Neural cell (in vitro differentiated cells): Measurements from ENCODE around the gene ZNF460.

Experiments used
- EP300 ChIP-seq: fragments of 450-650 bp; conservative IDR thresholded peaks from 2 replicates; pipeline ENCODE4 v1.6.1; 2014; ENCODE audit warnings: antibody characterized with exemption, mild to moderate bottlenecking, moderate library complexity; ENCODE audit not compliant: poor library complexity, severe bottlenecking
- EZH2 ChIP-seq: fragments of 200-600, 300-800 bp; shearing (Covaris generic), sonication (generic); IDR thresholded peaks from 2 replicates; pipeline ENCODE4 v1.6.1; 2014; ENCODE audit warnings: antibody characterized with exemption, low read length, borderline replicate concordance, mild to moderate bottlenecking; ENCODE audit not compliant: insufficient read depth, poor library complexity, severe bottlenecking
- MXI1 ChIP-seq: fragments of 450-650 bp; conservative IDR thresholded peaks from 2 replicates; pipeline ENCODE4 v1.6.1; 2014; ENCODE audit warnings: antibody characterized with exemption, mild to moderate bottlenecking; ENCODE audit not compliant: poor library complexity, severe bottlenecking
- POLR2AphosphoS5 ChIP-seq: IDR thresholded peaks from 2 replicates; pipeline ENCODE4 v1.6.1; 2012
- RAD21 ChIP-seq: fragments of 450-650 bp; conservative IDR thresholded peaks from 2 replicates; pipeline ENCODE4 v1.6.1; 2014; ENCODE audit warnings: antibody characterized with exemption, mild to moderate bottlenecking, moderate library complexity
- SMC3 ChIP-seq: fragments of 450-650 bp; conservative IDR thresholded peaks from 2 replicates; pipeline ENCODE4 v1.6.1; 2014; ENCODE audit warnings: antibody characterized with exemption, mild to moderate bottlenecking, moderate library complexity; ENCODE audit not compliant: poor library complexity
- TAF1 ChIP-seq: IDR thresholded peaks from 2 replicates; pipeline ENCODE4 v1.6.1; 2012; ENCODE audit warnings: low read depth
- TF ChIP-seq, protein P1 (sequence below): fragments of 450-650 bp; IDR thresholded peaks from 2 replicates; pipeline ENCODE4 v1.5.1; 2014; ENCODE audit warnings: antibody characterized with exemption, mild to moderate bottlenecking, moderate library complexity; ENCODE audit not compliant: poor library complexity, severe bottlenecking
- TF ChIP-seq, protein P2 (sequence below): IDR thresholded peaks from 2 replicates; pipeline ENCODE4 v1.6.1; 2012; ENCODE audit warnings: borderline replicate concordance

DNA sequence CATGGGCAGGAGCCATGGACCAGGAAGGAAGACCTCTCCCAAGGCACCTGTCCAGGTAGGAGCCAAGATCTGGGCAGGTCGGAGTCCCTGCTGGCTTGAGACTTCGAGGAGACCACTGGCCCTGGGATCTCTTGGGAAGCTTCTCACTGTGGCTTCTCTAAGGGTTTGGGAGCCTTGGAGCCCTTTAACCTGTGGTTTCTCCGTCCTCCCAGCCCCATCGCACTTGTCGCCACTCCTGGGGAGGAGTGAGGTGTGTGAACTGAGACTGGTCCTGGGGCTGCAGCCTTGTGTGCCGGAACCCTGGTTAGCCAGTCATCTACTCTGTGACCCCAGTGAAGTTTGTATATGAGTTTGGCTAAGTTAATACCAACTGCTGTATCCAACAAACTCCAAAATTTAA lies 31.6 kb upstream of the ZNF460 start:
- TF ChIP-seq EP300 (no peak), SMC3 (no peak), POLR2AphosphoS5 (no peak), EZH2 (no peak), TAF1 (no peak), MXI1 (no peak), RAD21 (no peak)
- TF ChIP-seq, protein P1, sequence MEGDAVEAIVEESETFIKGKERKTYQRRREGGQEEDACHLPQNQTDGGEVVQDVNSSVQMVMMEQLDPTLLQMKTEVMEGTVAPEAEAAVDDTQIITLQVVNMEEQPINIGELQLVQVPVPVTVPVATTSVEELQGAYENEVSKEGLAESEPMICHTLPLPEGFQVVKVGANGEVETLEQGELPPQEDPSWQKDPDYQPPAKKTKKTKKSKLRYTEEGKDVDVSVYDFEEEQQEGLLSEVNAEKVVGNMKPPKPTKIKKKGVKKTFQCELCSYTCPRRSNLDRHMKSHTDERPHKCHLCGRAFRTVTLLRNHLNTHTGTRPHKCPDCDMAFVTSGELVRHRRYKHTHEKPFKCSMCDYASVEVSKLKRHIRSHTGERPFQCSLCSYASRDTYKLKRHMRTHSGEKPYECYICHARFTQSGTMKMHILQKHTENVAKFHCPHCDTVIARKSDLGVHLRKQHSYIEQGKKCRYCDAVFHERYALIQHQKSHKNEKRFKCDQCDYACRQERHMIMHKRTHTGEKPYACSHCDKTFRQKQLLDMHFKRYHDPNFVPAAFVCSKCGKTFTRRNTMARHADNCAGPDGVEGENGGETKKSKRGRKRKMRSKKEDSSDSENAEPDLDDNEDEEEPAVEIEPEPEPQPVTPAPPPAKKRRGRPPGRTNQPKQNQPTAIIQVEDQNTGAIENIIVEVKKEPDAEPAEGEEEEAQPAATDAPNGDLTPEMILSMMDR: no peak
- TF ChIP-seq, protein P2, sequence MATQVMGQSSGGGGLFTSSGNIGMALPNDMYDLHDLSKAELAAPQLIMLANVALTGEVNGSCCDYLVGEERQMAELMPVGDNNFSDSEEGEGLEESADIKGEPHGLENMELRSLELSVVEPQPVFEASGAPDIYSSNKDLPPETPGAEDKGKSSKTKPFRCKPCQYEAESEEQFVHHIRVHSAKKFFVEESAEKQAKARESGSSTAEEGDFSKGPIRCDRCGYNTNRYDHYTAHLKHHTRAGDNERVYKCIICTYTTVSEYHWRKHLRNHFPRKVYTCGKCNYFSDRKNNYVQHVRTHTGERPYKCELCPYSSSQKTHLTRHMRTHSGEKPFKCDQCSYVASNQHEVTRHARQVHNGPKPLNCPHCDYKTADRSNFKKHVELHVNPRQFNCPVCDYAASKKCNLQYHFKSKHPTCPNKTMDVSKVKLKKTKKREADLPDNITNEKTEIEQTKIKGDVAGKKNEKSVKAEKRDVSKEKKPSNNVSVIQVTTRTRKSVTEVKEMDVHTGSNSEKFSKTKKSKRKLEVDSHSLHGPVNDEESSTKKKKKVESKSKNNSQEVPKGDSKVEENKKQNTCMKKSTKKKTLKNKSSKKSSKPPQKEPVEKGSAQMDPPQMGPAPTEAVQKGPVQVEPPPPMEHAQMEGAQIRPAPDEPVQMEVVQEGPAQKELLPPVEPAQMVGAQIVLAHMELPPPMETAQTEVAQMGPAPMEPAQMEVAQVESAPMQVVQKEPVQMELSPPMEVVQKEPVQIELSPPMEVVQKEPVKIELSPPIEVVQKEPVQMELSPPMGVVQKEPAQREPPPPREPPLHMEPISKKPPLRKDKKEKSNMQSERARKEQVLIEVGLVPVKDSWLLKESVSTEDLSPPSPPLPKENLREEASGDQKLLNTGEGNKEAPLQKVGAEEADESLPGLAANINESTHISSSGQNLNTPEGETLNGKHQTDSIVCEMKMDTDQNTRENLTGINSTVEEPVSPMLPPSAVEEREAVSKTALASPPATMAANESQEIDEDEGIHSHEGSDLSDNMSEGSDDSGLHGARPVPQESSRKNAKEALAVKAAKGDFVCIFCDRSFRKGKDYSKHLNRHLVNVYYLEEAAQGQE: no peak
